Gastrocnemius medialis (tissue), 4 donors: ENCODE results near the gene LDLRAD4. TPM values are rescaled to one million over a fixed set of nuclear protein-coding genes. Genes with fewer than 3 reads are reported as not detected.
"Not testable (repeated sequence)": the region's sequence is repeated elsewhere in the genome, so short reads cannot be mapped to it uniquely, and the experiment has no call there.

ENCODE experiments used
- ATAC-seq, 2 donors: fragments of 150-250 bp; one replicate each; pipeline ENCODE4 v1.9.1; 2016
- DNase-seq, 2 donors: peaks; one replicate each; pipeline ENCODE4 v3.0.0-alpha.2; 2019
- H3K27ac ChIP-seq, 4 donors: fragments of 200-600 bp; sonication (generic); 1 replicate in 1 of 4; 2 replicates in 3 of 4; pipeline ENCODE4 v1.5.1; 2016 to 2018; ENCODE audit warnings: mild to moderate bottlenecking in 2 of 4, moderate library complexity in 1 of 4
- H3K27me3 ChIP-seq, 3 donors: fragments of 200-600 bp; sonication (generic) in 2 of 3; 1 replicate in 1 of 3; 2 replicates in 2 of 3; pipeline versions ENCODE4 v1.5.1 to v1.6.0; 2016 to 2019; ENCODE audit warnings: mild to moderate bottlenecking in 1 of 3, moderate library complexity in 1 of 3
- H3K36me3 ChIP-seq, 2 donors: fragments of 200-600 bp; sonication (generic) in 1 of 2; one replicate each; pipeline ENCODE4 v1.5.1; 2017 to 2018
- H3K4me1 ChIP-seq, 2 donors: fragments of 200-600 bp; sonication (generic) in 1 of 2; one replicate each; pipeline ENCODE4 v1.5.1; 2016 to 2017; ENCODE audit warnings: mild to moderate bottlenecking in 2 of 2
- H3K4me3 ChIP-seq, 4 donors: fragments of 200-600 bp; sonication (generic) in 3 of 4; 1 replicate in 1 of 4; 2 replicates in 3 of 4; pipeline ENCODE4 v1.5.1; 2016 to 2019; ENCODE audit warnings: mild to moderate bottlenecking in 2 of 4
- H3K9me3 ChIP-seq, 3 donors: fragments of 200-600 bp; sonication (generic) in 2 of 3; 1 replicate in 1 of 3; 2 replicates in 2 of 3; pipeline ENCODE4 v1.5.1; 2016 to 2019
- CTCF ChIP-seq, 5 experiments: fragments of 450-650 bp in 3 of 5; fragments of 200-600 bp in 2 of 5; sonication (generic) in 2 of 5; IDR thresholded peaks in 4 of 5; conservative IDR thresholded peaks in 1 of 5; 1 replicate in 4 of 5; 2 replicates in 1 of 5; pipeline ENCODE4 v1.5.1; 2016 to 2019; ENCODE audit warnings: antibody characterized with exemption in 5 of 5, mild to moderate bottlenecking in 3 of 5, moderate library complexity in 3 of 5
- POLR2A ChIP-seq, 2 donors: fragments of 450-650 bp; IDR thresholded peaks; one replicate each; pipeline ENCODE4 v1.6.1; 2017; ENCODE audit warnings: antibody characterized with exemption in 2 of 2, mild to moderate bottlenecking in 2 of 2, moderate library complexity in 2 of 2
- in situ Hi-C, 4 donors: fragments of 200-750 bp; cut with MboI; loops; one replicate each; pipeline versions ENCODE4 v1.15.0 to v1.8.0; 2017; ENCODE audit warnings: low sequenced_read_pairs in 4 of 4
- intact Hi-C: fragments of 100-400 bp; cut with DNase I; formaldehyde crosslinking; loops from one replicate; pipeline ENCODE4 v1.15.1; 2023; ENCODE audit warnings: low total_unique reads
- total RNA-seq, 4 donors: library from RNA; depleted of rRNA; stranded (reverse); fragments of >200 nt; gene quantifications; one replicate each; pipeline versions ENCODE4 v1.1.0 to v1.2.3, GENCODE V29; 2016

LDLRAD4 gene
- total RNA-seq, 4 donors from 2014 or later = 3.9 to 11.1 (median 6.5) TPM

- H3K36me3 ChIP-seq = no peaks in the 10 kb centered on the region
- TF ChIP-seq CTCF (IDR thresholded peaks at IDR 0.05 in 4 of 5, conservative IDR thresholded peaks at IDR 0.05 in 1 of 5) (no peak), POLR2A (IDR thresholded peaks at IDR 0.05) (no peak)
- intact Hi-C loops (no loop called here), in situ Hi-C loops (no loop called here)
- H3K4me1 ChIP-seq = peaks cover 34 to 51% of the 10 kb centered on the region in 2 donors
- no peaks in the 10 kb centered on the region for H3K9me3 ChIP-seq
- H3K27me3 ChIP-seq = no peaks in the 10 kb centered on the region
- ATAC-seq (peak in 1 of 2 donors; percentile 20), DNase-seq (no peak)
- peak overlapping the region in 1 of 4 donors; percentile 61 for H3K27ac ChIP-seq
- H3K4me3 ChIP-seq = no peak overlapping the region
Observed at GRCh38 chr18:13259701-13260100, 41.1 kb downstream of the LDLRAD4 start.

GRCh38 chr18:13260197-13260934 lies 41.8 kb downstream of the LDLRAD4 start:
- H3K9me3 ChIP-seq = no peaks in the 10 kb centered on the region
- H3K27me3 ChIP-seq = no peaks in the 10 kb centered on the region
- no peaks in the 10 kb centered on the region for H3K36me3 ChIP-seq
- intact Hi-C loops = no loop called here
- peaks cover 34 to 57% of the 10 kb centered on the region in 2 donors for H3K4me1 ChIP-seq
- in situ Hi-C loops = no loop called here
- TF ChIP-seq CTCF (IDR thresholded peaks at IDR 0.05 in 4 of 5, conservative IDR thresholded peaks at IDR 0.05 in 1 of 5) (no peak), POLR2A (IDR thresholded peaks at IDR 0.05) (no peak)
- H3K27ac ChIP-seq = peak overlapping the region in 3 of 4 donors; percentile 7 to 61 (median 10)
- H3K4me3 ChIP-seq = no peak overlapping the region
- ATAC-seq = peak; percentile 64 to 73
- peak in 1 of 2 donors; percentile 20 for DNase-seq

- DNase-seq (no peak), ATAC-seq (no peak)
- in situ Hi-C loops (no loop called here), intact Hi-C loops (no loop called here)
- H3K27ac ChIP-seq = peak overlapping the region in 2 of 4 donors; percentile 7 to 10
- no peaks in the 10 kb centered on the region for H3K9me3 ChIP-seq
- no peaks in the 10 kb centered on the region for H3K27me3 ChIP-seq
- no peak overlapping the region for H3K4me3 ChIP-seq
- H3K36me3 ChIP-seq = no peaks in the 10 kb centered on the region
- no peak for TF ChIP-seq POLR2A (IDR thresholded peaks at IDR 0.05)
- no peak for TF ChIP-seq CTCF (IDR thresholded peaks at IDR 0.05 in 4 of 5, conservative IDR thresholded peaks at IDR 0.05 in 1 of 5)
- H3K4me1 ChIP-seq = peaks cover 39 to 61% of the 10 kb centered on the region in 2 donors
Observed at GRCh38 chr18:13260935-13261640, 42.5 kb downstream of the LDLRAD4 start.

GRCh38 chr18:13261661-13262357 lies 43.2 kb downstream of the LDLRAD4 start:
- Histone ChIP-seq H3K27me3 (no peaks in the 10 kb centered on the region), H3K36me3 (no peaks in the 10 kb centered on the region), H3K4me1 (peaks cover 47 to 61% of the 10 kb centered on the region in 2 donors), H3K9me3 (no peaks in the 10 kb centered on the region), H3K27ac (no peak overlapping the region), H3K4me3 (no peak overlapping the region)
- ATAC-seq (no peak), DNase-seq (no peak)
- in situ Hi-C loops (no loop called here), intact Hi-C loops (no loop called here)
- TF ChIP-seq POLR2A (IDR thresholded peaks at IDR 0.05) = no peak

GRCh38 chr18:13262358-13262680 lies 43.8 kb downstream of the LDLRAD4 start:
- intact Hi-C loops, ATAC-seq, in situ Hi-C loops, H3K27ac ChIP-seq, DNase-seq, H3K9me3 ChIP-seq, H3K4me3 ChIP-seq, H3K27me3 ChIP-seq, H3K36me3 ChIP-seq: not testable (repeated sequence)
- peaks cover 52 to 64% of the 10 kb centered on the region in 2 donors for H3K4me1 ChIP-seq
